Stimulated activated CD4-positive, alpha-beta T cell treated with anti-CD3 and anti-CD28 coated beads, TNF-alpha, amount 100 ng/mL, for 48 hours (primary cell): Measurements from ENCODE around the gene CDC14C.

Source experiments
- DNase-seq, 3 donors: peaks; one replicate each; pipeline ENCODE4 v3.0.0-alpha.2; 2020; ENCODE audit warnings: low read depth in 3 of 3

The CDC14C gene

DNA sequence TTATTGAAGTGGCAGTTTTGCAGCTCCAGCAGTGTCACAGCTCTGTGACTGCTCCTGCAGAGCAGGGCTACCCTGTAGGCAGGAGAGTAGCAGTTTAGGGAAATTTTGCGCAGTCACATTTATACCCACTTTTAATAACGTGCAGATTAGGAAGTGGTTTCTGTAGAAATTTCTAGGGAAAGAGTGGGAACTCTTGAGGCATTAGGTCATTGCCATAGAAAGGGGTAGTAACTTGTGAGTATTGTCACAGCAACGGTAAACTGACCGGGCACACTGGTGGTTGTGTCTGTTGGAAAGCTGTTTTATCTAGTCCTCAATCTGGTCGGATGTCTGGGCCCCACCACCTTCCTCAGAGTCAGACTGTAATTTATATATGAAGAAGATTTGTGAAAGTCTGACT lies 51.9 kb downstream of the CDC14C start:
- no peak for DNase-seq

- DNase-seq = no peak
Observed at GRCh38 chr7:48976850-48977249, 52.5 kb downstream of the CDC14C start.
